Astrocyte of the cerebellum (primary cell): ENCODE results near the gene RBBP5.

Experiments
- DNase-seq: peaks from one replicate; pipeline ENCODE4 v3.0.0-alpha.2; 2011; ENCODE audit warnings: low read depth
- H3K4me3 ChIP-seq: 2 replicates; pipeline ENCODE4 v1.5.1; 2011; ENCODE audit warnings: mild to moderate bottlenecking, low read depth, low read length, moderate library complexity
- in situ Hi-C: cut with HindIII; loops from 2 replicates; pipeline ENCODE4 v1.10.0; 2017; ENCODE audit warnings: low sequenced_read_pairs
- TF ChIP-seq, protein P1 (sequence below): IDR thresholded peaks from 2 replicates; pipeline ENCODE4 v1.5.1; 2012; ENCODE audit warnings: low read length, low read depth, moderate library complexity, mild to moderate bottlenecking; ENCODE audit errors: missing control alignments

Gene RBBP5

DNA sequence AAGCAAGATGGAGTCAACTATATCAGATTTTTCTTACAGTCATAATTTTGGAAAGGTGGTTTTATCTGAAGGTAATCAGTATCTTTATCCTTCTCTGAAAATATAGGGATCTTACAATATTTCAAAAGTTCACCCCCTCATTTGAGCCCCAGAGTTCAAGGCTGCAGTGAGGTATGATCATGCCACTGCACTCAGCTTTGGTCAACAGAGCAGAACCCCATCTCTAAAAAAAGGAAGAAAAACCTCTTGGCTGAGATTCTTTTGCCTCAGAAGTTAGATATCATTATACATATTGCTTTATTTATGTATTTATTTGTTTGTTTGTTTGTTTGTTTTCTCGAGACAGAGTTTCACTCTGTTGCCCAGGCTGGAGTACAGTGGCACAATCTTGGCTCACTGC lies 11.5 kb upstream of the RBBP5 start:
- in situ Hi-C loops = no loop called here
- TF ChIP-seq, protein P1, sequence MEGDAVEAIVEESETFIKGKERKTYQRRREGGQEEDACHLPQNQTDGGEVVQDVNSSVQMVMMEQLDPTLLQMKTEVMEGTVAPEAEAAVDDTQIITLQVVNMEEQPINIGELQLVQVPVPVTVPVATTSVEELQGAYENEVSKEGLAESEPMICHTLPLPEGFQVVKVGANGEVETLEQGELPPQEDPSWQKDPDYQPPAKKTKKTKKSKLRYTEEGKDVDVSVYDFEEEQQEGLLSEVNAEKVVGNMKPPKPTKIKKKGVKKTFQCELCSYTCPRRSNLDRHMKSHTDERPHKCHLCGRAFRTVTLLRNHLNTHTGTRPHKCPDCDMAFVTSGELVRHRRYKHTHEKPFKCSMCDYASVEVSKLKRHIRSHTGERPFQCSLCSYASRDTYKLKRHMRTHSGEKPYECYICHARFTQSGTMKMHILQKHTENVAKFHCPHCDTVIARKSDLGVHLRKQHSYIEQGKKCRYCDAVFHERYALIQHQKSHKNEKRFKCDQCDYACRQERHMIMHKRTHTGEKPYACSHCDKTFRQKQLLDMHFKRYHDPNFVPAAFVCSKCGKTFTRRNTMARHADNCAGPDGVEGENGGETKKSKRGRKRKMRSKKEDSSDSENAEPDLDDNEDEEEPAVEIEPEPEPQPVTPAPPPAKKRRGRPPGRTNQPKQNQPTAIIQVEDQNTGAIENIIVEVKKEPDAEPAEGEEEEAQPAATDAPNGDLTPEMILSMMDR = no peak
- no peak for DNase-seq
- no peak overlapping the region for H3K4me3 ChIP-seq

DNA sequence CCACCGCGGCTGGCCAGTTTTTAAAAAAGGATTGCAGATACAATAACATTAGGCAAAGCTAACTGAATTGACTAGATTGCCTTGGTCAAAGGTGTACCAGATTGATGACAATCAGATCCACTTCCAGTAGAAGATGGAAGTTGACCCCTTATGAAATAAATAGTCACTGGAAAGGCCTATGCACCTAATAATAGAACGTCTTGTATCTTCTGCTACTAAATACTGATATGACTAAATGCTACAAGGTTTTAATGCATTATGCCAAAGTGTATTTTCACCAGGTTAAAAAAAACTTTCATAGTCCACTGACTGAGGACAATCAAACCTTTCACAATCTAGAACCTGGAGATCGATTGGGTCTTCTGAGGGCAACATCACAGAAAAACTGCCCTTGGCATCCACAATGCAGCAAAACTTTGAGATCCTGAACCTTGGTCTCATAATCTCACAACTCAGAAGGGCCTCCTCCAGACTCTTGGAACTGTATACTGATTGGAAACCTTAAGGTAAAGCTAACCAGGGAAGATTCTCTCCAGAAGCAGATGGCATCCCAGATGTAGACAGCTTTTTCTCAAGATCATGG lies 7.8 kb upstream of the RBBP5 start:
- in situ Hi-C loops = no loop called here
- no peak overlapping the region for H3K4me3 ChIP-seq
- TF ChIP-seq, protein P1 = no peak
- no peak for DNase-seq

DNA sequence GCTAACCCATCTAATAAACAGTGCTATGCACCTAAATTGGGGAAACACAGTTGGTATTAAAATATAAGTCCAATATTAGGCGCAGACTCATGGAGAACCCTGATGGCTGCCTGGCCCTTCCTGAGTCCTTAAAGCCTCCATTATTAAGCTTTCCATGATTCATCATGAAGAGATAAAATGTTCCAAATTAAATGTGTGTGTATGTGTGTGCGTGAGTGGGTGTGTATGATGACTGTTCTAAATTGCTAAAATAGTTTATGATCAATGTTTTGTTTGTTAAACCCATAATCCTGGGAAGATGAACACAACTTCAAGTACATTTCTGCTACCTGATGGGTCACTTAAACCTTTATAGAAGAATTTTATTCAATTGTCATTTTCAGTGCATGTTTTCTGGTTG lies 6.3 kb upstream of the RBBP5 start:
- DNase-seq = no peak
- H3K4me3 ChIP-seq = no peak overlapping the region
- TF ChIP-seq, protein P1 = no peak
- in situ Hi-C loops = no loop called here

DNA sequence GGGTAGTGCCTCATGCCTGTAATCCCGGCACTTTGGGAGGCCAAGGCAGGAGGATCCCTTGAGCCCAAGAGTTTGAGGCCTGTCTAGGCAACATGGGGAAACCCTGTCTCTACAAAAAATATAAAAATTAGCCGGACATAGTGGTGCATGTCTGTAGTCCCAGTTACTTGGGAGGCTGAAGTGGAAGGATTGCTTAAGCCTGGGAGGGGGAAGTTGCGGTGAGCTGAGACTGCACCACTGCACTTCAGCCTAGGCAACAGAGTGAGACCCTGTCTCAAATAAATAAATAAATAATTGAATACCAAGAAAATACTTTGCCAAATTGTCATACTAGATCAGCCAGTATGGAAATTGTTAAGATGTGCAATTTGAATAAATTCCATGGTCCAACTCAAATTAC lies 5.9 kb upstream of the RBBP5 start:
- TF ChIP-seq, protein P1 = no peak
- DNase-seq = no peak
- in situ Hi-C loops = no loop called here
- no peak overlapping the region for H3K4me3 ChIP-seq

DNA sequence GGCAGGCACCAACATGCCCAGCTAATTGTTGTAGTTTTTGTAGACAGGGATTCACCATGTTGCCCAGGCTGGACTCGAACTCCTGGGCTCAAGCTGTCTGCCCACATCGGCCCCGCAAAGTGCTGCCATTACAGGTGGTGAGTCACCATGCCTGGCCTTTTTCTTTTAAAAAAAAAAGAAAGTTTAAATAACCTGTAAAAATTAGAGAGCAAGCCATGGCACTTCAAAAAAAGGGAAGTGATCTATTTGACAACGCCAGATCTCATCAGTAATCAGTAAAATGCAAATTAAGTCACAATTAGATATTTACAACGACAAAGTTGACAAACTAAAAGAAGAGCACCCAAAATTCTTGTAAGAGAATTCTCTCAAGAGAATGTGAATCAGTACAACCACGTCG lies 2.9 kb upstream of the RBBP5 start:
- DNase-seq = no peak
- in situ Hi-C loops = no loop called here
- TF ChIP-seq, protein P1 = no peak
- H3K4me3 ChIP-seq = no peak overlapping the region

DNA sequence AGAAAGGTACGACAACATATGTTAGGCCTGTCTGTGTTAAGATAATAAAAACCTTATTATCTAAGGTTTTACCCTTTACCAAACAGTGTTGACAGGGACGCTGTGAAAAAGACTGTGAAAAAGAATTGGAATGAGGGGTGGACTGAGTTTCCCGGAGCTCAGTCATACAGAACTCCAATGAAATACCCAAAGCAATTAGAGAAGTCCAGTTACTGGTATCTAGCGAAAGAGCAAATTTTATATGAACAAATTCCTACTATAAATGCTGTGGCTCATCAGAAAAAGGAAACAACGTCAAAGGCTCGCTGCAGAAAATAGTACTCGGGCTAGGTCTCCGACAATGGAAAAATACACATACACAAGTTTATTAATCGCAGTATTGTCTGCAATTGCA lies 708 bp upstream of the RBBP5 start:
- TF ChIP-seq, protein P1 = no peak
- peak overlapping the region; percentile 88 for H3K4me3 ChIP-seq
- DNase-seq = no peak
- in situ Hi-C loops = no loop called here

DNA sequence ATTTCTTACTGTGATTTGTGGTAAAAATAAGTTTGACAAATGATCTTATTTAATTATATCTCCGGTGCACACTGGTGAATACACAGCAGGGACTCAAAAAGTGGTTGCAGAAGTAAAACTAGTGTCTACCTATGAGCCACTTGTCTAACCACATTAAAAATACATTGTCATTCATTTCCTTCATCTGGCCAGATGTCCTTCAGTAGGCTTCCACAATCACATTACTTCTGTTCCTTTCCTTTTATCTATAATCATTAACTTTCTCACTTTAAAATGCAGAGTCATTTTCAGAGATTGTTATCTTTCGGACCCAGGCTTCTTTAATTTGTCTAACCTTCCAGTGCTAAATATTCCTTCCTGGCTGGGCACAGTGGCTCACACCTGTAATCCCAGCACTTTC lies 3.0 kb downstream of the RBBP5 start:
- TF ChIP-seq, protein P1 = no peak
- no peak overlapping the region for H3K4me3 ChIP-seq
- no peak for DNase-seq
- in situ Hi-C loops = no loop called here
